Activated T-helper 1 cell treated with anti-CD3 and anti-CD28 coated beads, Interleukin-2, amount 50 U/mL, for 16 hours (primary cell): ENCODE data around the gene RHEX.

Experiments used
- DNase-seq, 2 donors: peaks; one replicate each; pipeline ENCODE4 v3.0.0-alpha.2; 2020; ENCODE audit warnings: low read depth in 1 of 2, low spot score in 1 of 2

The RHEX gene

DNA sequence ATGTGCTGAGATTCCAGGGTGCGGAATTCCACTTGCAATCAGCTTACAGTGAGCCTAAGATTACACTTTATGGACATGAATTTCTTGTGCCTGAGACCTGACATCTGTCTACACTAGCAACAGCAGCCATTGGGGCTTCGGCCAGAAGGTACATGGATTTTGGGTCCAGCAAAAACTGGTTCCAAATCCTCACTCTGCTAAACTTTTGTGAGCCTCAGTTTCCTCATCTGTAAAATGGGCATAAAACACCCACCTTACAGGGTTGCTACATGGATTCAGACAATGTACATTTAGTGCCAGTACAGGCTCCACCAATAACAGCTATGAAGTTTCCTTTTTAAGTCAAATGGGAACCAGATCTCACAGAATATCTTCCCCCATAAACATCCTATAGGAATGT lies 30.8 kb downstream of the RHEX start:
- no peak for DNase-seq

- DNase-seq, result no peak
These were observed 34.1 kb downstream of the RHEX start for GRCh38 chr1:206087091-206087490.

DNA sequence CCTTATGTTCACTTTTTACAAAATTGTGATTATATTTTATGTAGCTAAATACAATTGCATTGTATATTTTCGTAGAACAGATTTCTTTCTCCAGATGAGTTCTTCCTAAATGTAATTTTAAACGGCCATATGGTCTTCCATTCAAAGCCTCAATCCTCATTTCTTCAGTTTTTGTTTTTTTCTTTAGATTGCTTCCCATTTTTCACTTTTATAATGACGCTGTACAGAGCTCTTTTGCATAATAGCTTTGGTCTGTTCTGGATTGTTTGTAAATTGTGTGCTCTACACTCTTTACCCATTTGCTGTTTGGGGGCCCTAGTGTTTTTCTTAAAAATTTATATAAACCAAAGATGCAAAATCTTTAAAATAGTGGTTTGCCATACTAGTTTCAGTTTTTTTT lies 36.4 kb downstream of the RHEX start:
- DNase-seq, result no peak

DNA sequence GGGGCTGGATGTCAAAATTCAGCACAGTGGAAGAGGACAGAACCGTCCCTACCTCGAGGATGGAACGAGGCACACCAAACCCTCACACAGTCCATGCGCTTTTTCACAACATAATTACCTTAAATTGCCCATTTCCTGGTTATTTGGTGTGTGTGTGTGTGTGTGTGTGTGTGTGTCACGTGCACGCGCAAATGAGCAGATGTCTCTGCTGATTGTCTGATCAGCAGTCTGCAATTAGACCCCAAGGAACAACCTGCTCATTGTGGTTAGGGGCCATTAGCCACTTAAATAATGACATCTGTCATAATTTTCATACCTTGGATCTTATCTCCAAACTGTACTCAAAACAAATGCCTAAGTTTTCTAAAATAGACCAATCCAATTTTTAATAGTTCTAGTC lies 41.1 kb downstream of the RHEX start:
- no peak for DNase-seq

- DNase-seq, result no peak
These were observed 44.4 kb downstream of the RHEX start for GRCh38 chr1:206097381-206097780.

- DNase-seq, result no peak
These were observed 45.4 kb downstream of the RHEX start for GRCh38 chr1:206098242-206098919.

- no peak for DNase-seq
These were observed 47.3 kb downstream of the RHEX start for GRCh38 chr1:206100226-206100815.

GRCh38 chr1:206101351-206102045 lies 48.5 kb downstream of the RHEX start:
- no peak for DNase-seq

- DNase-seq, result no peak
These were observed 49.4 kb downstream of the RHEX start for GRCh38 chr1:206102292-206102936.

DNA sequence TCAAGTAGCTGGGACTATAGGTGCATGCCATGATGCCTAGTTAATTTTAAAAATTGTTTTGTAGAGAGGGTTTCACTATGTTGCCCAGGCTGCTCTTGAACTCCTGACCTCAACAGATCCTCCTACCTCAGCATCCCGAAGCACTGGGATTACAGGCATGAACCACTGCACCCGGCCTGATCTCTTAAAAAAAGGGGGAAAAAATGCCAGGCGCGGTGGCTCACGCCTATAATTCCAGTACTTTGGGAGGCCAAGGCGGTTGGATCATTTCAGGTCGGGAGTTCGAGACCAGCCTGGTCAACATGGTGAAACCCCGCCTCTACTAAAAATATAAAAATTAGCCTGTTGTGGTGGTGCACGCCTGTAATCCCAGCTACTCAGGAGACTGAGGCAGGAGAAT lies 51.0 kb downstream of the RHEX start:
- no peak for DNase-seq

- DNase-seq, result no peak
These were observed 52.6 kb downstream of the RHEX start for GRCh38 chr1:206105464-206105995.

DNA sequence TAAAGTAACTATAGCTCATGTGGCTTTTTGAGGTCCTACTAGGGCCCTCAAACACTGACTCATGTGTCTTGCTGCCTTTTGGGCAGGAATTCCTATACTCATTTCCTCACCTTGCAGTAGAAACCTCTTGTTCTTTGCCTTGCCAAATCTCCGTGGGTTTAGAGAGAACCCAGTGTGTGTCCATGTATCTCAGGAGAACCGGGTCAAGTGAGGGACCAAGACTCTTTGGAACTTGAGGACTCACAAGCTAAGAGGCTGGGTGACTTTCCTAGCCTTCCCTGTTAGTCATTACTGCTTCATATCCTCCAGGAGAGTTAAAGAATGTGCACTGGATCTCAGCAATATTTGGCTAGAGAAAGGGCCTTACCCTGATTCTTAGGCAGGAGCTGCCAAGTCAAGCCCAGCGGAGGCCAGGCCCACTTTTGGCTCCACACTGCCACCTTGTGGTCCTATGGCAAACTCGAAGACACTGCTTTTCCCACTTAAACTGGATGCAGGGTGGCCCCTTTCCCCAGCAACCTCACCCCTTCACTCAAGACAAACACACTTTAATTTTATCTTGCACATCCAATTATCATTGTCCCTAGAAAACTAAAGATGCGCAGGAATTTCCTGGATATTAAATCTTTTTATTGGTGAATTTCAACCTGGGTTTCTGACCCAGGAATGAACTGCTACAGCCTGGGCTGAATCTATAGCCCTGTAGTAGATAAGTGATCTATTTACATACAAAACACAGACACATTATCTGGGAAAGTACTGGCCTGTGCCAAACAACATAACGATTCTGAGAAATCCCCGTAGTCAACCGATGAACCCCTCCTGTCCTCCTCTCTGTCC lies 53.6 kb downstream of the RHEX start:
- peak; percentile 48 to 50 for DNase-seq

GRCh38 chr1:206107168-206107544 lies 54.2 kb downstream of the RHEX start:
- DNase-seq, result no peak

DNA sequence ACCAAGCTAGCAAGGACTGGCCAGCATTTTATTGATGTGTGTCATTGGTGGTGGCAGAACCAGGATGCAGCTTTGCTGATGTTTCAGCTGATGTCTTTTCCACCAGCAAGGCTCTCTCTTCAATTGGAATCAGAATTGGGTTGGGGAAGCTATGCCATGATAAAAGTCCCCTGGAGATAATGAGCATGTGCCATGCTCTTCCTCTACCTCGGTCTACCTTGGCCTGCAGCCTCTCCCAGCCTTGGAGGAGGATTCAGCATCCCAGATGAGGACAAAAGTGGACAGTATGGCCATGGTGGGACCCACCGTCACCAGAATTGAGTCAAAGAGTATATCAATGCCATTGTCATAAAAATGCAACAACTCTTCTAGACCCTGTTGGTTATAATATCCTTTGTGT lies 55.7 kb downstream of the RHEX start:
- DNase-seq, result no peak

DNA sequence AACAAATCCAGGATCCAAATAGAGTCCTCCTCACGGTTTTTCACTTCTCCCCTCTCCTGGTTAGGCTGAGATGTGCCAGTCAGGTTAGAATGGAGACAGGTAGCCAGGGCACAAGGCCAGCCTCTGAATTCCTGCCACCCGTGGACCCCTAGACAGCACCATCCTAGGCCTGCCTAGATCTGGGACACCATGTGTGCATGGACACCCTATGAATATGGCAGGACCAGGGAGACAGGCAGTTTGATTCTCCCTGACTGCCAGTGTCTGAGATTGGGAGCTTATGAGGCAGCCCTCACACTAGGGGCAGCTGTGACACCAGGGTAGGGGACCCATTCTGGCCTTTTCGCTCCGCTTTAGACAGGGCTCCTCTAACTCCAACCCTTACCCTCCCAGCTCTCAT lies 56.7 kb downstream of the RHEX start:
- DNase-seq, result no peak

- DNase-seq, result no peak
These were observed 57.2 kb downstream of the RHEX start for GRCh38 chr1:206110161-206110560.

- no peak for DNase-seq
These were observed 57.8 kb downstream of the RHEX start for GRCh38 chr1:206110820-206111219.

DNA sequence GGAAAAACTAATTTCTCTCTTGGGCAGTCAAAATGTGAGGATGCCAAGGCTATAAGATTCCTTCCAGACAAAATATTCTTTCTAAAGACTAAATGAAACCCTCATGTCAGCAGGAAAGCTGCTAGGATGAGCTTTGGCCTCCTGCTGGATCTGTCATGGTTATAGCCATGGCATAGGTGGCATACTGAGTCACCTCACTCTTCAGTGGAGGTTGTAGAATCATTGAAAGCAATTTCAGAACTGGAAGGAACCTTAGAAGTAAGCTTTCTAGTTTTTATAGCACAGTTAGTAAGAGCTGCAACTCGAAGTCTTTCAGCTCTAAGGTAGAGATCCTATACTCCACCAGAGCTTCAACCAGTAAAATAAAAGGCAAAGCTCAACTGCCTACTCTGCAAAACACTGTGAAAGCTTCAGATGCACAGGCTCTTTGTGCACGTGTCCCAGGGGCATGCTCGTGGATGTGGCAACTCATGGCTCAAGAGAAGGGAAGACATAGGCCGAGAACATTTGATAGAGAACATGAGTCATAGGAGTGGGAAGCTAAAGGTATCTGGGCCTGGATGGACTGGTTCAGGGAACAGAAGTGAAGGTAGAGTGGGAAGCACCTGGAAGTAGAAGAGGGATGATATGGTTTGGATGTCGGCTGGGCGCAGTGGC lies 58.4 kb downstream of the RHEX start:
- no peak for DNase-seq

GRCh38 chr1:206112600-206113301 lies 59.8 kb downstream of the RHEX start:
- no peak for DNase-seq
